ENCODE results near the gene MAP7D3.
A peak's percentile ranks its signal among the peaks of the same experiment; 100 is the strongest.

Gene MAP7D3

GRCh38 chrX:136209751-136210150 lies 41.4 kb downstream of the MAP7D3 start (continued):
- TF ChIP-seq, protein P1, sequence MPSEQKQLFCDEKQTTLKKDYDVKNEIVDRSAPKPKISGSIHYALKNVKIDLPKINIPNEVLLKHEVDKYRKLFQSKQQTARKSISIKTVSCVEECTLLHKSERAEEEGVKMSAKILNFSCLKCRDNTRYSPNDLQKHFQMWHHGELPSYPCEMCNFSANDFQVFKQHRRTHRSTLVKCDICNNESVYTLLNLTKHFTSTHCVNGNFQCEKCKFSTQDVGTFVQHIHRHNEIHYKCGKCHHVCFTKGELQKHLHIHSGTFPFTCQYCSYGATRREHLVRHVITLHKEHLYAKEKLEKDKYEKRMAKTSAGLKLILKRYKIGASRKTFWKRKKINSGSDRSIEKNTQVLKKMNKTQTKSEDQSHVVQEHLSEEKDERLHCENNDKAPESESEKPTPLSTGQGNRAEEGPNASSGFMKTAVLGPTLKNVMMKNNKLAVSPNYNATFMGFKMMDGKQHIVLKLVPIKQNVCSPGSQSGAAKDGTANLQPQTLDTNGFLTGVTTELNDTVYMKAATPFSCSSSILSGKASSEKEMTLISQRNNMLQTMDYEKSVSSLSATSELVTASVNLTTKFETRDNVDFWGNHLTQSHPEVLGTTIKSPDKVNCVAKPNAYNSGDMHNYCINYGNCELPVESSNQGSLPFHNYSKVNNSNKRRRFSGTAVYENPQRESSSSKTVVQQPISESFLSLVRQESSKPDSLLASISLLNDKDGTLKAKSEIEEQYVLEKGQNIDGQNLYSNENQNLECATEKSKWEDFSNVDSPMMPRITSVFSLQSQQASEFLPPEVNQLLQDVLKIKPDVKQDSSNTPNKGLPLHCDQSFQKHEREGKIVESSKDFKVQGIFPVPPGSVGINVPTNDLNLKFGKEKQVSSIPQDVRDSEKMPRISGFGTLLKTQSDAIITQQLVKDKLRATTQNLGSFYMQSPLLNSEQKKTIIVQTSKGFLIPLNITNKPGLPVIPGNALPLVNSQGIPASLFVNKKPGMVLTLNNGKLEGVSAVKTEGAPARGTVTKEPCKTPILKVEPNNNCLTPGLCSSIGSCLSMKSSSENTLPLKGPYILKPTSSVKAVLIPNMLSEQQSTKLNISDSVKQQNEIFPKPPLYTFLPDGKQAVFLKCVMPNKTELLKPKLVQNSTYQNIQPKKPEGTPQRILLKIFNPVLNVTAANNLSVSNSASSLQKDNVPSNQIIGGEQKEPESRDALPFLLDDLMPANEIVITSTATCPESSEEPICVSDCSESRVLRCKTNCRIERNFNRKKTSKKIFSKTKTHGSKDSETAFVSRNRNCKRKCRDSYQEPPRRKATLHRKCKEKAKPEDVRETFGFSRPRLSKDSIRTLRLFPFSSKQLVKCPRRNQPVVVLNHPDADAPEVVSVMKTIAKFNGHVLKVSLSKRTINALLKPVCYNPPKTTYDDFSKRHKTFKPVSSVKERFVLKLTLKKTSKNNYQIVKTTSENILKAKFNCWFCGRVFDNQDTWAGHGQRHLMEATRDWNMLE (tag by site-specific recombination; conservative IDR thresholded peaks at IDR 0.05; ENCODE audit: low read depth): no peak

GRCh38 chrX:136209016-136209738 lies 42.0 kb downstream of the MAP7D3 start:
- H3K9me3 ChIP-seq (ENCODE audit: control insufficient read depth, insufficient read depth, low read depth, low read length): no peaks in the 10 kb centered on the region
- POLR2A ChIA-PET: interaction anchor here (1.3 kb wide), 1 partner anchor 41 kb away, joined by 3 read pairs; no protein-coding TSS in a partner anchor
- H3K4me1 ChIP-seq (ENCODE audit: control insufficient read depth, insufficient read depth, low read length): 0 out of 2 replicates have a peak, but pooled peaks cover 3% of the 10 kb centered on the region
- no peak overlapping the region for H3K4me3 ChIP-seq (ENCODE audit: low read depth, low read length)
- CTCF ChIA-PET: interaction anchor here (0.6 to 4.6 kb wide), 8 partner anchors 22 to 181 kb away, joined by 3 to 51 read pairs (median 4); no protein-coding TSS in a partner anchor
- TF ChIP-seq PRDM4 (tag by site-specific recombination; IDR thresholded peaks at IDR 0.05) (peak; percentile 92), PBX3 (CRISPR knock-in tag; IDR thresholded peaks at IDR 0.05) (no peak), ZNF654 (tag by site-specific recombination; IDR thresholded peaks at IDR 0.05; ENCODE audit: low read depth) (peak; percentile 42; the same call in 1 of the 2 replicates), GLI4 (tag by site-specific recombination; IDR thresholded peaks at IDR 0.05) (no peak), ZNF629 (tag by site-specific recombination; IDR thresholded peaks at IDR 0.05) (0 out of 2 replicates have a peak, but pooled peaks have one; percentile 15), PRDM1 (tag by site-specific recombination; IDR thresholded peaks at IDR 0.05) (no peak), ZNF600 (tag by site-specific recombination; IDR thresholded peaks at IDR 0.05) (peak; percentile 75)
- TF ChIP-seq, protein P2, sequence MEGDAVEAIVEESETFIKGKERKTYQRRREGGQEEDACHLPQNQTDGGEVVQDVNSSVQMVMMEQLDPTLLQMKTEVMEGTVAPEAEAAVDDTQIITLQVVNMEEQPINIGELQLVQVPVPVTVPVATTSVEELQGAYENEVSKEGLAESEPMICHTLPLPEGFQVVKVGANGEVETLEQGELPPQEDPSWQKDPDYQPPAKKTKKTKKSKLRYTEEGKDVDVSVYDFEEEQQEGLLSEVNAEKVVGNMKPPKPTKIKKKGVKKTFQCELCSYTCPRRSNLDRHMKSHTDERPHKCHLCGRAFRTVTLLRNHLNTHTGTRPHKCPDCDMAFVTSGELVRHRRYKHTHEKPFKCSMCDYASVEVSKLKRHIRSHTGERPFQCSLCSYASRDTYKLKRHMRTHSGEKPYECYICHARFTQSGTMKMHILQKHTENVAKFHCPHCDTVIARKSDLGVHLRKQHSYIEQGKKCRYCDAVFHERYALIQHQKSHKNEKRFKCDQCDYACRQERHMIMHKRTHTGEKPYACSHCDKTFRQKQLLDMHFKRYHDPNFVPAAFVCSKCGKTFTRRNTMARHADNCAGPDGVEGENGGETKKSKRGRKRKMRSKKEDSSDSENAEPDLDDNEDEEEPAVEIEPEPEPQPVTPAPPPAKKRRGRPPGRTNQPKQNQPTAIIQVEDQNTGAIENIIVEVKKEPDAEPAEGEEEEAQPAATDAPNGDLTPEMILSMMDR (tag by site-specific recombination; IDR thresholded peaks at IDR 0.05): peak; percentile 42; the same call in 1 of the 2 replicates
- peaks cover 0 to 51% of the 10 kb centered on the region in 2 experiments; a peak in 1 of 3 replicates for H3K36me3 ChIP-seq (ENCODE audit: control insufficient read depth in 2 of 2, insufficient read depth in 1 of 2, low read length in 2 of 2)
- H3K27ac ChIP-seq (ENCODE audit: extremely low read depth, low read depth, low read length): no peak overlapping the region; the same call in 1 of the 2 replicates

DNA sequence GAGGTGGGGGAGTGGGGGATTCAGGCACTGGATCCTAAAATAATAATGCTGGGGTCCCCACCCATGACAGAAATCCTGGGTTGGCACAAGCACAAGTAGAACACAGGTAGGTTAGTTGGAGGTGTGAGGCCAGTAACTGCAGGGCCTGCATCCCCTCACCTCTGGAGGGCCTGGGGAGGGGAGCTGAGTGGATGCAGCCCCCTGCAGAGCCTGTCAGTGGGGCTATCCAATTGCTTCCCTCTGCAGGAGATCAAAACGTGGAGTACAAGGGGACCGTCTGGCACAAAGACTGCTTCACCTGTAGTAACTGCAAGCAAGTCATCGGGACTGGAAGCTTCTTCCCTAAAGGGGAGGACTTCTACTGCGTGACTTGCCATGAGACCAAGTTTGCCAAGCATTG lies 43.7 kb downstream of the MAP7D3 start:
- TF ChIP-seq, protein P3, sequence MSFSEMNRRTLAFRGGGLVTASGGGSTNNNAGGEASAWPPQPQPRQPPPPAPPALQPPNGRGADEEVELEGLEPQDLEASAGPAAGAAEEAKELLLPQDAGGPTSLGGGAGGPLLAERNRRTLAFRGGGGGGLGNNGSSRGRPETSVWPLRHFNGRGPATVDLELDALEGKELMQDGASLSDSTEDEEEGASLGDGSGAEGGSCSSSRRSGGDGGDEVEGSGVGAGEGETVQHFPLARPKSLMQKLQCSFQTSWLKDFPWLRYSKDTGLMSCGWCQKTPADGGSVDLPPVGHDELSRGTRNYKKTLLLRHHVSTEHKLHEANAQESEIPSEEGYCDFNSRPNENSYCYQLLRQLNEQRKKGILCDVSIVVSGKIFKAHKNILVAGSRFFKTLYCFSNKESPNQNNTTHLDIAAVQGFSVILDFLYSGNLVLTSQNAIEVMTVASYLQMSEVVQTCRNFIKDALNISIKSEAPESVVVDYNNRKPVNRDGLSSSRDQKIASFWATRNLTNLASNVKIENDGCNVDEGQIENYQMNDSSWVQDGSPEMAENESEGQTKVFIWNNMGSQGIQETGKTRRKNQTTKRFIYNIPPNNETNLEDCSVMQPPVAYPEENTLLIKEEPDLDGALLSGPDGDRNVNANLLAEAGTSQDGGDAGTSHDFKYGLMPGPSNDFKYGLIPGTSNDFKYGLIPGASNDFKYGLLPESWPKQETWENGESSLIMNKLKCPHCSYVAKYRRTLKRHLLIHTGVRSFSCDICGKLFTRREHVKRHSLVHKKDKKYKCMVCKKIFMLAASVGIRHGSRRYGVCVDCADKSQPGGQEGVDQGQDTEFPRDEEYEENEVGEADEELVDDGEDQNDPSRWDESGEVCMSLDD (tag by site-specific recombination; IDR thresholded peaks at IDR 0.05): no peak
- TF ChIP-seq GLIS1 (tag by site-specific recombination; IDR thresholded peaks at IDR 0.05): peak; percentile 95
- TF ChIP-seq MZF1 (tag by site-specific recombination; IDR thresholded peaks at IDR 0.05; ENCODE audit: borderline replicate concordance): no peak
- CTCF ChIA-PET: interaction anchor here (4.6 kb wide), 1 partner anchor 180 kb away, joined by 51 read pairs; no protein-coding TSS in a partner anchor
- Histone ChIP-seq H3K27ac (ENCODE audit: extremely low read depth, low read depth, low read length) (no peak overlapping the region), H3K4me1 (ENCODE audit: control insufficient read depth, insufficient read depth, low read length) (peaks cover 6% of the 10 kb centered on the region; the same call in 1 of the 2 replicates), H3K9me3 (ENCODE audit: control insufficient read depth, insufficient read depth, low read depth, low read length) (no peaks in the 10 kb centered on the region), H3K4me3 (ENCODE audit: low read depth, low read length) (no peak overlapping the region), H3K36me3 (ENCODE audit: control insufficient read depth in 2 of 2, insufficient read depth in 1 of 2, low read length in 2 of 2) (peaks cover 0 to 51% of the 10 kb centered on the region in 2 experiments; a peak in 1 of 3 replicates)
- POLR2A ChIA-PET: no interaction called here

Measured in HEK293 (cell line).